Endothelial cell of umbilical vein (primary cell): ENCODE measurements around the gene RGS10. TPM values are rescaled to one million over a fixed set of nuclear protein-coding genes. Genes with fewer than 3 reads are reported as not detected.

Source experiments
- BruUV-seq: library from RNA; stranded (reverse); fragments of 400-500 nt; replicated peaks from 2 replicates; lab custom pipeline; 2021; lab: Mats Ljungman, UMichigan
- CTCF ChIA-PET: fragments of 300-600, 350-600 bp; sonication (Branson Sonifier 250); formaldehyde crosslinking; loops from one replicate; lab custom pipeline; 2021; ENCODE audit warnings: antibody characterized with exemption, inconsistent platforms; lab: Charles Lee
- POLR2A ChIA-PET: fragments of 300-600, 350-600 bp; sonication (Branson Sonifier 250); formaldehyde crosslinking; loops from one replicate; lab custom pipeline; 2021; ENCODE audit warnings: antibody characterized with exemption, inconsistent platforms; lab: Charles Lee
- DNase-seq: peaks from one replicate; pipeline ENCODE4 v3.0.0-alpha.2; 2011; ENCODE audit warnings: low read depth, low spot score
- FAIRE-seq: peaks from 2 replicates; lab custom pipeline; 2011; peaks lifted over from hg19 to GRCh38; lab: Jason Lieb, UNC
- H2AFZ ChIP-seq: 2 replicates; pipeline ENCODE4 v1.6.0; 2012; ENCODE audit warnings: low read depth, low read length, control low read depth, inconsistent platforms
- H3K27ac ChIP-seq: 2 replicates; pipeline ENCODE4 v1.5.1; 2011; ENCODE audit warnings: low read depth, mild to moderate bottlenecking, control low read depth, low read length, moderate library complexity; ENCODE audit not compliant: insufficient read depth
- H3K27me3 ChIP-seq, 2 experiments: 2 replicates each; pipeline versions ENCODE4 v1.6.0 to v1.6.1; 2011; ENCODE audit warnings: low read length in 2 of 2, mixed read lengths in 1 of 2; ENCODE audit not compliant: control insufficient read depth in 2 of 2, insufficient read depth in 2 of 2
- H3K36me3 ChIP-seq, 2 experiments: 2 replicates in 1 of 2; 3 replicates in 1 of 2; pipeline ENCODE4 v1.5.1; 2011; ENCODE audit warnings: low read length in 2 of 2, mild to moderate bottlenecking in 1 of 2, moderate library complexity in 1 of 2; ENCODE audit not compliant: control insufficient read depth in 2 of 2, insufficient read depth in 2 of 2; ENCODE audit errors: extremely low read depth in 1 of 2
- H3K4me1 ChIP-seq: 3 replicates; pipeline ENCODE4 v1.5.1; 2011; ENCODE audit warnings: mild to moderate bottlenecking, low read length; ENCODE audit not compliant: control insufficient read depth, insufficient read depth; ENCODE audit errors: extremely low read depth
- H3K4me2 ChIP-seq: 2 replicates; pipeline ENCODE4 v1.6.1; 2011; ENCODE audit warnings: low read length, control low read depth, mixed read lengths; ENCODE audit not compliant: insufficient read depth
- H3K4me3 ChIP-seq, 3 experiments: fragments of 200-600 bp in 1 of 3; sonication (generic), shearing (Covaris generic) in 1 of 3; replicated peaks in 1 of 3; 2 replicates each; pipeline ENCODE4 v1.5.1; 2011 to 2016; ENCODE audit warnings: control low read depth in 3 of 3, low read length in 3 of 3, mild to moderate bottlenecking in 2 of 3, inconsistent platforms in 1 of 3, low read depth in 1 of 3, moderate library complexity in 1 of 3; ENCODE audit not compliant: insufficient read depth in 1 of 3
- H3K79me2 ChIP-seq: 2 replicates; pipeline ENCODE4 v1.6.0; 2012; ENCODE audit warnings: low read length, inconsistent platforms; ENCODE audit not compliant: control insufficient read depth, insufficient read depth
- H3K9ac ChIP-seq: replicated peaks from 2 replicates; pipeline ENCODE3; 2011; ENCODE audit warnings: low read length, control low read depth; ENCODE audit not compliant: insufficient read depth; ENCODE audit errors: extremely low read depth
- H3K9me1 ChIP-seq: replicated peaks from 3 replicates; pipeline ENCODE4 v1.6.0; 2011; ENCODE audit warnings: mild to moderate bottlenecking, low read length; ENCODE audit not compliant: control insufficient read depth, insufficient read depth; ENCODE audit errors: extremely low read depth
- H3K9me3 ChIP-seq: replicated peaks from 2 replicates; pipeline ENCODE4 v1.5.1; 2012; ENCODE audit warnings: low read length, inconsistent platforms; ENCODE audit not compliant: control insufficient read depth, insufficient read depth
- H4K20me1 ChIP-seq: replicated peaks from 2 replicates; pipeline ENCODE3; 2011; ENCODE audit warnings: mild to moderate bottlenecking, low read length; ENCODE audit not compliant: control insufficient read depth, insufficient read depth; ENCODE audit errors: extremely low read depth
- CTCF ChIP-seq, 2 donors: IDR thresholded peaks; 1 replicate in 1 of 2; 2 replicates in 1 of 2; pipeline ENCODE4 v1.5.1; 2011; ENCODE audit warnings: low read length in 2 of 2, mild to moderate bottlenecking in 2 of 2, moderate library complexity in 2 of 2, control low read depth in 1 of 2, inconsistent platforms in 1 of 2, low read depth in 1 of 2; ENCODE audit not compliant: insufficient read depth in 1 of 2; ENCODE audit errors: extremely low read depth in 1 of 2
- EZH2 ChIP-seq: IDR thresholded peaks from 2 replicates; pipeline ENCODE4 v1.6.1; 2012; ENCODE audit warnings: borderline replicate concordance, low read depth, mild to moderate bottlenecking, moderate library complexity, low read length, inconsistent platforms; ENCODE audit not compliant: severe bottlenecking
- FOS ChIP-seq: IDR thresholded peaks from 2 replicates; pipeline ENCODE4 v1.6.1; 2011; ENCODE audit warnings: mild to moderate bottlenecking, low read length, moderate library complexity, borderline replicate concordance; ENCODE audit not compliant: insufficient read depth
- GATA2 ChIP-seq: IDR thresholded peaks from 2 replicates; pipeline ENCODE4 v1.7.0; 2011; ENCODE audit warnings: low read depth, mild to moderate bottlenecking, moderate library complexity, mixed read lengths, low read length; ENCODE audit not compliant: insufficient read length, insufficient read depth
- JUN ChIP-seq: IDR thresholded peaks from 2 replicates; pipeline ENCODE4 v1.6.1; 2011; ENCODE audit warnings: borderline replicate concordance, low read depth; ENCODE audit not compliant: insufficient read length, insufficient read depth
- MAX ChIP-seq: IDR thresholded peaks from 2 replicates; pipeline ENCODE4 v1.6.1; 2011; ENCODE audit not compliant: insufficient read depth, insufficient read length
- MYC ChIP-seq: IDR thresholded peaks from one replicate; pipeline ENCODE4 v1.6.1; 2011; ENCODE audit warnings: mild to moderate bottlenecking, low read depth, low read length
- POLR2A ChIP-seq: IDR thresholded peaks from 2 replicates; pipeline ENCODE4 v1.6.1; 2012; ENCODE audit warnings: low read depth, mild to moderate bottlenecking, control low read depth, low read length
- POLR2AphosphoS5 ChIP-seq: IDR thresholded peaks from 2 replicates; pipeline ENCODE4 v1.6.1; 2012; ENCODE audit warnings: low read depth, mild to moderate bottlenecking, control low read depth, low read length, moderate library complexity; ENCODE audit not compliant: insufficient read depth
- dilution Hi-C: fragments of 300-500 bp; cut with MboI; formaldehyde crosslinking; loops from one replicate; pipeline ENCODE4 v1.15.0; 2019; ENCODE audit warnings: low sequenced_read_pairs; ENCODE audit not compliant: extremely low pct_ligation_motif_present
- intact Hi-C: fragments of 100-400 bp; cut with micrococcal nuclease; formaldehyde crosslinking; loops from one replicate; pipeline ENCODE4 v1.10.0; 2022
- polyA plus RNA-seq, 4 experiments: library from polyadenylated mRNA; depleted of rRNA in 3 of 4; stranded (reverse) in 3 of 4; unstranded in 1 of 4; fragments of >200 nt; gene quantifications; 2 replicates each; pipeline versions ENCODE4 v1.2.1 to v1.2.3, GENCODE V29; 2011 to 2012; ENCODE audit warnings: missing spikeins in 1 of 4
- total RNA-seq: library from RNA; stranded (reverse); gene quantifications from 2 replicates; pipeline ENCODE4 v1.2.3, GENCODE V29; 2021

RGS10 gene
- total and polyA plus RNA-seq, 2 donors (not counting 3 experiments of a cell fraction or from before 2014, with no cell fraction given), result 7.8 to 22.4 TPM

GRCh38 chr10:119478811-119479341, 63.6 kb downstream of the RGS10 start:
- POLR2A ChIA-PET, result no interaction called here
- dilution Hi-C loops, result no loop called here
- no peak for FAIRE-seq
- intact Hi-C loops, result no loop called here
- H4K20me1 ChIP-seq, result no peaks in the 10 kb centered on the region
- no peaks in the 10 kb centered on the region for H3K36me3 ChIP-seq
- H3K27me3 ChIP-seq, result peaks cover 27 to 30% of the 10 kb centered on the region in 2 experiments
- no peaks in the 10 kb centered on the region for H3K9me1 ChIP-seq
- H3K9ac ChIP-seq, result no peak overlapping the region
- H3K9me3 ChIP-seq, result no peaks in the 10 kb centered on the region
- no peak overlapping the region for H2AFZ ChIP-seq
- H3K4me1 ChIP-seq, result no peaks in the 10 kb centered on the region
- CTCF ChIA-PET, result interaction anchor here (4.7 kb wide), 1 partner anchor 10 kb away, joined by 30 read pairs; no protein-coding TSS in a partner anchor
- no peak overlapping the region for H3K4me3 ChIP-seq
- no peak overlapping the region for H3K4me2 ChIP-seq
- no peak for DNase-seq
- H3K79me2 ChIP-seq, result no peaks in the 10 kb centered on the region
- TF ChIP-seq EZH2 (no peak), FOS (no peak), MAX (no peak), JUN (no peak), POLR2A (no peak), POLR2AphosphoS5 (no peak), CTCF (IDR thresholded peaks at IDR 0.05; ENCODE audit: extremely low read depth in 1 of 2, insufficient read depth in 1 of 2, low read depth in 1 of 2, low read length in 2 of 2) (no peak), MYC (no peak), GATA2 (no peak)
- H3K27ac ChIP-seq, result no peak overlapping the region
- BruUV-seq, result no TSS peak
